ENCODE results near the gene CHST11.

GRCh38 chr12:104723895-104724294 is 267.1 kb downstream of the CHST11 start:
- TF ChIP-seq POLR2A (IDR thresholded peaks at IDR 0.05), result no peak
- TF ChIP-seq, protein P1, sequence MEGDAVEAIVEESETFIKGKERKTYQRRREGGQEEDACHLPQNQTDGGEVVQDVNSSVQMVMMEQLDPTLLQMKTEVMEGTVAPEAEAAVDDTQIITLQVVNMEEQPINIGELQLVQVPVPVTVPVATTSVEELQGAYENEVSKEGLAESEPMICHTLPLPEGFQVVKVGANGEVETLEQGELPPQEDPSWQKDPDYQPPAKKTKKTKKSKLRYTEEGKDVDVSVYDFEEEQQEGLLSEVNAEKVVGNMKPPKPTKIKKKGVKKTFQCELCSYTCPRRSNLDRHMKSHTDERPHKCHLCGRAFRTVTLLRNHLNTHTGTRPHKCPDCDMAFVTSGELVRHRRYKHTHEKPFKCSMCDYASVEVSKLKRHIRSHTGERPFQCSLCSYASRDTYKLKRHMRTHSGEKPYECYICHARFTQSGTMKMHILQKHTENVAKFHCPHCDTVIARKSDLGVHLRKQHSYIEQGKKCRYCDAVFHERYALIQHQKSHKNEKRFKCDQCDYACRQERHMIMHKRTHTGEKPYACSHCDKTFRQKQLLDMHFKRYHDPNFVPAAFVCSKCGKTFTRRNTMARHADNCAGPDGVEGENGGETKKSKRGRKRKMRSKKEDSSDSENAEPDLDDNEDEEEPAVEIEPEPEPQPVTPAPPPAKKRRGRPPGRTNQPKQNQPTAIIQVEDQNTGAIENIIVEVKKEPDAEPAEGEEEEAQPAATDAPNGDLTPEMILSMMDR (IDR thresholded peaks at IDR 0.05), result no peak
